ENCODE measurements around the gene GPI.
"Not testable (repeated sequence)": the region's sequence is repeated elsewhere in the genome, so short reads cannot be mapped to it uniquely, and the experiment has no call there.

Gene GPI

DNA sequence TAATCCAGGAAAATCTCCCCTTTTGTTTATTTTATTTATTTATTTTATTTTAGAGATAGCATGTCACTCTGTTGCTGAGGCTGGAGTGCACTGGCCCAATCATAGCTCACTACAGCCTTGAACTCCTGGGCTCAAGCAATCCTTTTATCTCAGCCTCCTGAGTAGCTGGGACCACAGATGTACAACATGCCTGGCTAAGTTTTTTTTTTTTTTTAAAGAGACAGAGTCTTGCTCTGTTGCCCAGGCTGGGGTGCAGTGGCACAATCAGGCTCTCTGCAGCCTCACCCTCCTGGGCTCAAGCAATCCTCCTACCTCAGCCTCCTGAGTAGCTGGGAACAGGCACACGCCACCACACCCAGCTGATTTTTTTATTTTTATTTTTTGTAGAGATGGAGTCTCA, 32.9 kb downstream of the GPI start:
- no peak for DNase-seq (ENCODE audit: low spot score)
- in situ Hi-C loops (cut with MboI; ENCODE audit: low pct_unique_long_range_greater_than_20kb, low sequenced_read_pairs, unreplicated experiment), result no loop called here
- TF ChIP-seq, protein P1, sequence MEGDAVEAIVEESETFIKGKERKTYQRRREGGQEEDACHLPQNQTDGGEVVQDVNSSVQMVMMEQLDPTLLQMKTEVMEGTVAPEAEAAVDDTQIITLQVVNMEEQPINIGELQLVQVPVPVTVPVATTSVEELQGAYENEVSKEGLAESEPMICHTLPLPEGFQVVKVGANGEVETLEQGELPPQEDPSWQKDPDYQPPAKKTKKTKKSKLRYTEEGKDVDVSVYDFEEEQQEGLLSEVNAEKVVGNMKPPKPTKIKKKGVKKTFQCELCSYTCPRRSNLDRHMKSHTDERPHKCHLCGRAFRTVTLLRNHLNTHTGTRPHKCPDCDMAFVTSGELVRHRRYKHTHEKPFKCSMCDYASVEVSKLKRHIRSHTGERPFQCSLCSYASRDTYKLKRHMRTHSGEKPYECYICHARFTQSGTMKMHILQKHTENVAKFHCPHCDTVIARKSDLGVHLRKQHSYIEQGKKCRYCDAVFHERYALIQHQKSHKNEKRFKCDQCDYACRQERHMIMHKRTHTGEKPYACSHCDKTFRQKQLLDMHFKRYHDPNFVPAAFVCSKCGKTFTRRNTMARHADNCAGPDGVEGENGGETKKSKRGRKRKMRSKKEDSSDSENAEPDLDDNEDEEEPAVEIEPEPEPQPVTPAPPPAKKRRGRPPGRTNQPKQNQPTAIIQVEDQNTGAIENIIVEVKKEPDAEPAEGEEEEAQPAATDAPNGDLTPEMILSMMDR (IDR thresholded peaks at IDR 0.05; ENCODE audit: extremely low read depth, insufficient read depth, missing control alignments), result no peak

DNA sequence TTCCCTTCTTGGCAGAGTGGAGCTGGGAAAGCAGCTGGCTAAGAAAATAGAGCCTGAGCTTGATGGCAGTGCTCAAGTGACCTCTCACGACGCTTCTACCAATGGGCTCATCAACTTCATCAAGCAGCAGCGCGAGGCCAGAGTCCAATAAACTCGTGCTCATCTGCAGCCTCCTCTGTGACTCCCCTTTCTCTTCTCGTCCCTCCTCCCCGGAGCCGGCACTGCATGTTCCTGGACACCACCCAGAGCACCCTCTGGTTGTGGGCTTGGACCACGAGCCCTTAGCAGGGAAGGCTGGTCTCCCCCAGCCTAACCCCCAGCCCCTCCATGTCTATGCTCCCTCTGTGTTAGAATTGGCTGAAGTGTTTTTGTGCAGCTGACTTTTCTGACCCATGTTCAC, 34.9 kb downstream of the GPI start:
- in situ Hi-C loops (cut with MboI; ENCODE audit: low pct_unique_long_range_greater_than_20kb, low sequenced_read_pairs, unreplicated experiment), result no loop called here
- DNase-seq (ENCODE audit: low spot score), result no peak
- TF ChIP-seq, protein P1 (IDR thresholded peaks at IDR 0.05; ENCODE audit: extremely low read depth, insufficient read depth, missing control alignments), result no peak

DNA sequence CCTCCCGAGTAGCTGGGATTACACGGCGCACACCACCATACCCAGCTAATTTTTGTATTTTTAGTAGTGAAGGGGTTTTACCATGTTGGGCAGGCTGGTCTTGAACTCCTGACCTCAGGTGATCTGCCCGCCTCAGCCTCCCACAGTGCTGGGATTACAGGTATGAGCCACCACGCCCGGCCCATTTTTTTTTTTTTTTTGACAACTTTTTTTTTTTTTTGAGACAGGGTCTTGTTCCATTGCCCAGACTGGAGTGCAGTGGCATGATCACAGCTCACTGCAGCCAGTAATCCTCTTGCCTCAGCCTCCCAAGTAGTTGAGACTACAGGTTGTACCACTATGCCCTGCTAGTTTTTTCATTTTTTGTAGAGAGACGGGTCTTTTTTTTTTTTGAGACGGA, 35.8 kb downstream of the GPI start:
- in situ Hi-C loops (cut with MboI; ENCODE audit: low pct_unique_long_range_greater_than_20kb, low sequenced_read_pairs, unreplicated experiment), result not testable (repeated sequence)

DNA sequence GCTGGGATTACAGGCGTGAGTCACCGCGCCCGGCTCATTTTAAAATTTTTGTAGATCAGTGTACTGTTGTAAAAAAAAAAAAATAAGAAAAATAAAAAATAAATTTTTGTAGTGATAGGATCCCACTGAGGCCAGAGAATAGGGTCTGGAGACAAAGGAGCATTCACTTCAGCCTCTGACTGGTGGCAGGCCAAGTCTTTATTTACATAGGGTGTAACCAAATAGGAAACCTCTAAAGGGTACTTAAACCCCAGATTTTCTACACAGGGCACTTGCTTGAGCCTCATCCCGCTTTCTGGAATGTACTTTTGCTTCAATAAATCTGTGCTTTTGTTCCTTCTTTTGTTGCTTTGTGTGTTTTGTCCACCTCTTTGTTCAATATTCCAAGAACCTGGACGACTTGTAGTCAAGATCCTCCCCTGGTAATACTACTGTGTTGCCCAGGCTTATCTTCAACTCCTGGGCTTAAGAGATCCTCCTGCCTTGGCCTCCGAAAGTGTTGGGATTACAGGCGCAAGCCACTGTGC, 37.1 kb downstream of the GPI start:
- in situ Hi-C loops (cut with MboI; ENCODE audit: low pct_unique_long_range_greater_than_20kb, low sequenced_read_pairs, unreplicated experiment), result no loop called here
- TF ChIP-seq, protein P1 (IDR thresholded peaks at IDR 0.05; ENCODE audit: extremely low read depth, insufficient read depth, missing control alignments), result no peak
- no peak for DNase-seq (ENCODE audit: low spot score)

More for the DNA sequence above, 35.8 kb downstream of the GPI start:
- not testable (repeated sequence) for DNase-seq (ENCODE audit: low spot score)

DNA sequence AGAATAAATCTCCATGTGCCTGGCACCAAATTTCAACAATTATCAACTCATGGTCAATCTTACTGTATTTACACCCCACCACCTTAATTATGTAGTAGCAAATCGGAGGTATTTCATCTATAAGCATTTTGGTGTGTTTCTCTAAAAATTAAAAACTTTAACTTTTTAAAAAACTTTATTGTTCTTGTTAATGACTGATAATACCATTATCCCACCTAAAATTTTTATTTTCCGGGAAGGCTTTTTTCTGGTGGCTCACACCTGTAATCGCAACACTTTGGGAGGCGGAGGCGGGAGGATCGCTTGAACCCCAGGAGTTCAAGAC, 38.8 kb downstream of the GPI start:
- DNase-seq (ENCODE audit: low spot score), result no peak
- TF ChIP-seq, protein P1 (IDR thresholded peaks at IDR 0.05; ENCODE audit: extremely low read depth, insufficient read depth, missing control alignments), result no peak
- in situ Hi-C loops (cut with MboI; ENCODE audit: low pct_unique_long_range_greater_than_20kb, low sequenced_read_pairs, unreplicated experiment), result no loop called here

DNA sequence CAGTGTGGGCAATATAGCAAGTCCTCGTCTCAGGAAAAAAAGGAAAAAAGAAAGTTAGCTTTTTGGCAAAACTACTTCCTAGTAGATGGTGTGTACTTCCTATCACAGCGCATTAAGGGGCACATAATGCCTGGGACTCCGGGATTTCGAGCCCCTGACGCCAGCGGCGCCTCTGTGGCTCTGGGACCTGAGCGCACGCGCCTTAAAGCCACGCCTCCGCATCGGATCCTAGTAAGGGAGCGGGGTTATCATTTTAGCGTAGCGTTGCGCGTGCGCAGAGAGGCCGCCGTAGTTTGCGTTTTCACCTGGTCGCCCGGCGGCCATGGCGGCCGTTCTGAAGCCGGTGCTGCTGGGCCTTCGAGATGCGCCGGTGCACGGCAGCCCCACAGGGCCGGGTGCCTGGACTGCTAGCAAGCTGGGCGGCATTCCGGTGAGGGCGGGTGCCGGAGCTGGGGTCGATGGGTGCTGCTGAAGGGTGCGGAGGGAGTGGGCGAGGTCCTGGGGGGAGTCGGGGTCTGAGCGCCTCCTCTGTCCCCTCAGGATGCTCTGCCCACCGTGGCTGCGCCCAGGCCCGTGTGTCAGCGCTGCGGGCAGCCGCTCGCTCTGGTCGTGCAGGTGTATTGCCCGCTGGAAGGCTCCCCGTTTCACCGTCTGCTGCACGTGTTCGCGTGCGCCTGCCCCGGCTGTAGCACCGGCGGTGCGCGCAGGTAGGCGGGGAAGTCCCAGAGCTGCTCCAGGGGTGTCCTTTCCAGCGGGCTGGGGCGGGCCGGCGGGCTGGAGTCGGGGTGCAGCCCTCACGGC, 39.3 kb downstream of the GPI start, which contains the start of gene PDCD2L:
Gene PDCD2L (plus strand): TSS at position 291 of the 801 bp plus-strand sequence. CDS start 32 bp downstream, at position 323.
- DNase-seq (ENCODE audit: low spot score), result peak; percentile 95
- TF ChIP-seq, protein P1 (IDR thresholded peaks at IDR 0.05; ENCODE audit: extremely low read depth, insufficient read depth, missing control alignments), result no peak
- in situ Hi-C loops (cut with MboI; ENCODE audit: low pct_unique_long_range_greater_than_20kb, low sequenced_read_pairs, unreplicated experiment), result no loop called here

DNA sequence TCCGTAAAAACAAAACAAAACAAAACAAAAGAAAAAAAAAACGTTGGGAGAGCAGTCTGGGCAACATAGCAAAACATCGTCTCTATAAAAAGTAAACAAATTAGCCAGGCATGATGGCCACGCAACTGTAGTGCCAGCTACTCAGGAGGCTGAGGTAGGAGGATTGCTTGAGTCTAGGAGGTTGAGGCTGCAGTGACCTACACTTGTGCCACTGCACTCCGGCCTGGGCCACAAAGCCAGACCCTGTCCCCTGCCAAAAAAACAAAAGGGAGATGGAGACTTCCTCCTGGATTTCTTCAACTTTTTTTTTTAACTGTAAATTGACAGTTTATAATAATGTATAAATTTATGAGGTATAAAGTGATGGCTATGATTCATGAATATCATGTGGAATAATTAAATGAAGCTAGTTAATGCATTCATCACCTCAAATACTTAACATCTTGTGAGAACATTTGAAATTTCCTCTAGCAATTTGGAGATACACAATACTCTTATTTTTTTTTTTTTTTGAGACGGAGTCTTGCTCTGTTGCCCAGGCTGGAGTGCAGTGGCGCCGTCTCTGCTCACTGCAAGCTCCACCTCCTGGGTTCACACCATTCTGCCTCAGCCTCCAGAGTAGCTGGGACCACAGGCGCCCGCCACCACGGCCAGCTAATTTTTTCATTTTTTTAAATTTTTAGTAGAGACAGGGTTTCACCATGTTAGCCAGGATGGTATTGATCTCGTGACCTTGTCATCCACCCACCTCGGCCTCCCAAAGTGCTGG, 41.1 kb downstream of the GPI start:
- TF ChIP-seq, protein P1 (IDR thresholded peaks at IDR 0.05; ENCODE audit: extremely low read depth, insufficient read depth, missing control alignments), result no peak
- DNase-seq (ENCODE audit: low spot score), result no peak
- in situ Hi-C loops (cut with MboI; ENCODE audit: low pct_unique_long_range_greater_than_20kb, low sequenced_read_pairs, unreplicated experiment), result no loop called here

Measured in GM13977 (cell line).